ENCODE measurements around the gene ACBD6. TPM values are rescaled to one million over a fixed set of nuclear protein-coding genes. Genes with fewer than 3 reads are reported as not detected.

The ACBD6 gene
- total and polyA plus RNA-seq, 11 donors: 18.6 to 35.8 (median 21.8) TPM

DNA sequence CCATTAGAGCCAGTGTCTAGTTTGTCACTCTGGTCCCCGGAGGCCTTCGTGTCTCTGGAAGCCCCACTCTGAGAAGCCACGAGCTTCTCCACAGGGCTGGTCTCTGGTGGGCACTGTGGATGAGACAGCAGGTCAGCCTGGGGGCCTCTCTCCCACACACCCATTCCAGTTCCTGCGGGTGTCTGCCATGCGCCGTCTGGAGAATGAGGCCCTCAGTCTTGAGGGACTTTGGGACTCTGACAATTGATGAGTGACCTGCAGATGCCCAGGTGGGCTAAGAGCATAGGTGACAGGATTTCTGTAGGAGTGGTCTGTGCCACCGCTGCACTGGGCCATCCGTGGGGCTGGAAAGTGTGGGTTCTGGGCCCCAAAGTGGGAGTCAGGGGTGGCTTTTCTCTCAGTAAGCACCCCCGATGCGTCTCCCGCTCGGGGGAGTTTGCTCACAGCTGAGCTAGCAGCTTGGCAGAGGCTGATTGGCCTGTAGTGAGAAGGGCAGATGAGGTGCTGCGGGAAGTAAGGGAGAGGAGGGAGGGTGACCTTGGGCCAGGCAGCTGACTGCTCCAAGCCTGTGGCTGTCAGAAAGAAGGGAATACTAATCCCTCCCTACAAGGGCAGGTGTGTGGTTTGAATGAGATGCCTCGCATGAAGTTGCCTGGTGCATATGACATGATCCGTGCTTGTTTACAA lies 245.9 kb downstream of the ACBD6 start:
- Histone ChIP-seq H3K9me3 (no peaks in the 10 kb centered on the region), H3K4me3 (no peak overlapping the region), H3K36me3 (no peaks in the 10 kb centered on the region), H3K4me1 (no peaks in the 10 kb centered on the region), H3K27ac (no peak overlapping the region), H3K27me3 (peaks cover 0 to 79% (median 30%) of the 10 kb centered on the region in 9 donors)
- intact Hi-C loops (cut with DNase I): loop anchor here in 3 of 10 donors (5.0 to 10.0 kb wide), 2 partner anchors 156 to 158 kb away; no protein-coding TSS in a partner anchor
- DNase-seq (no peak), ATAC-seq (peak in 3 of 4 donors; percentile 33 to 64 (median 62))
- WGBS, 4 donors: 65 to 74% (median 72%) methylated on average over 12 to 15 of the region's 15 CpGs
- no peak for TF ChIP-seq POLR2A (IDR thresholded peaks at IDR 0.05)
- TF ChIP-seq, protein P1, sequence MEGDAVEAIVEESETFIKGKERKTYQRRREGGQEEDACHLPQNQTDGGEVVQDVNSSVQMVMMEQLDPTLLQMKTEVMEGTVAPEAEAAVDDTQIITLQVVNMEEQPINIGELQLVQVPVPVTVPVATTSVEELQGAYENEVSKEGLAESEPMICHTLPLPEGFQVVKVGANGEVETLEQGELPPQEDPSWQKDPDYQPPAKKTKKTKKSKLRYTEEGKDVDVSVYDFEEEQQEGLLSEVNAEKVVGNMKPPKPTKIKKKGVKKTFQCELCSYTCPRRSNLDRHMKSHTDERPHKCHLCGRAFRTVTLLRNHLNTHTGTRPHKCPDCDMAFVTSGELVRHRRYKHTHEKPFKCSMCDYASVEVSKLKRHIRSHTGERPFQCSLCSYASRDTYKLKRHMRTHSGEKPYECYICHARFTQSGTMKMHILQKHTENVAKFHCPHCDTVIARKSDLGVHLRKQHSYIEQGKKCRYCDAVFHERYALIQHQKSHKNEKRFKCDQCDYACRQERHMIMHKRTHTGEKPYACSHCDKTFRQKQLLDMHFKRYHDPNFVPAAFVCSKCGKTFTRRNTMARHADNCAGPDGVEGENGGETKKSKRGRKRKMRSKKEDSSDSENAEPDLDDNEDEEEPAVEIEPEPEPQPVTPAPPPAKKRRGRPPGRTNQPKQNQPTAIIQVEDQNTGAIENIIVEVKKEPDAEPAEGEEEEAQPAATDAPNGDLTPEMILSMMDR (IDR thresholded peaks at IDR 0.05): no peak

DNA sequence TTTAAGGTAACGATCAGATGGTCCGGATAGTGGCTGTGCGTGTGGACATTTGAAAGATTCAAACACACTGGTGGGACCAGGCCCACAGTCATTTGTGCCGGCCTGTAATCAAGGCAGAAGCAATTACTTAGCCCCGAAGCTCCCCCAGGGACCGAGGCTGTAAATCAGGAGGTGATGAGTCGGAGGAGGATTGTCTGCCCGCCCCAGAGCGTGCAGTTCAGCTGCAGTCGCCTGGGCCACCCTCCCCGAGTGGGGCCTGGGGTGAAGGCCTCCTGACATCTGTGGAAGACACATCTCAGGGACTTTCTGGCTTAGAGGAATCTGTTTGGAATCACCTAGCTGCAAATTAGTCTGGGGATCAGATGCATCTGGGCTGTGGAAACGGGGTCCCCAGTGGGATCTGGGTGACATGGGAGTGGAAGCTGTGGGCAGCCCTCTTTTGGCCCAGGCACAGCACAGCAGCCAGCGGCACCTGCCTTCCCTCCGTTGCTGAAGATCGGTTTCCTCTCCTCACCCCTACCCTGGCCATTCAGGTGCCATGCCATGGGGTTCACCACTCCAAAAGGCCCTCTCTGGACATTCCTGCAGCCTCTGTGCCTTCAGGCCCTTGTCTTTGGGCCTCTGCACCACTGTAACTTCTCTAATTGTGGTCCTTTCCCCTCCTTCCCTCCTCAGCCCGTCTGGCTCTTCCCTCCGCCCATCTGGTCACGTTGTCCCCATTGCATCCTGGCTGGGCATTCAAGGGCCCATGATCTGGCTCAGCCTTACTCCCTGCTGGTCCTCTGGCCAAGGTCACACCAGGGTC lies 246.6 kb downstream of the ACBD6 start:
- 73 to 82% (median 74%) methylated on average over 11 to 18 of the region's 18 CpGs for WGBS, 4 donors
- no peak for ATAC-seq
- TF ChIP-seq, protein P1 (IDR thresholded peaks at IDR 0.05): no peak
- TF ChIP-seq POLR2A (IDR thresholded peaks at IDR 0.05): no peak
- Histone ChIP-seq H3K36me3 (no peaks in the 10 kb centered on the region), H3K9me3 (no peaks in the 10 kb centered on the region), H3K4me1 (no peaks in the 10 kb centered on the region), H3K27ac (no peak overlapping the region), H3K27me3 (peaks cover 0 to 79% (median 30%) of the 10 kb centered on the region in 9 donors), H3K4me3 (no peak overlapping the region)
- no peak for DNase-seq
- intact Hi-C loops (cut with DNase I): loop anchor here in 3 of 10 donors (5.0 to 10.0 kb wide), 2 partner anchors 157 to 159 kb away; no protein-coding TSS in a partner anchor

DNA sequence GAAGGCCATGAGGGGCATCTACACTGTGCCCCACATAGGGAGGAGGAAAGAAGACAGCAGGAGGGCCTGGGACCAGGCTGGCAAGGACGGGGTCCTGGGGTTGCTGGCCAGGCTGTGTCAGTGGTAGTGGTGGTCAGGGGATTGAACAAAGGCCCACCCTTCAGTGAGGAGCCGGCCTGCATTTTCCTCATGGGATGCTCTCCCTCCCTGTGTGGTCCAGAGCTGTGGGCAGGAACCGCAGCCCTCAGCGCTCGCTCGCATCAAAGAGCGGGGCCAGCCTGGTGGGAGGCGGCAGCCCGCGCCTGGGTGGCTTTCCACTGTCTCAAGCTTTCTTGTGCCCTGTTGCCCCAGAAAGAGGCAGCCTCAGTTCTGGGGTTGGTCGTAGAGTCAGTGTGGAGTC lies 247.5 kb downstream of the ACBD6 start:
- 81 to 98% (median 90%) methylated on average over 8 to 11 of the region's 11 CpGs for WGBS, 4 donors
- intact Hi-C loops (cut with DNase I): loop anchor here in 8 of 10 donors (5.0 to 10.0 kb wide), 5 partner anchors 157 to 227 kb away; no protein-coding TSS in a partner anchor
- H3K27me3 ChIP-seq: peaks cover 0 to 75% (median 29%) of the 10 kb centered on the region in 9 donors
- H3K27ac ChIP-seq: no peak overlapping the region
- ATAC-seq (no peak), DNase-seq (no peak)
- H3K4me1 ChIP-seq: no peaks in the 10 kb centered on the region
- TF ChIP-seq POLR2A (IDR thresholded peaks at IDR 0.05): no peak
- TF ChIP-seq, protein P1 (IDR thresholded peaks at IDR 0.05): no peak
- no peak overlapping the region for H3K4me3 ChIP-seq
- no peaks in the 10 kb centered on the region for H3K36me3 ChIP-seq
- H3K9me3 ChIP-seq: no peaks in the 10 kb centered on the region

DNA sequence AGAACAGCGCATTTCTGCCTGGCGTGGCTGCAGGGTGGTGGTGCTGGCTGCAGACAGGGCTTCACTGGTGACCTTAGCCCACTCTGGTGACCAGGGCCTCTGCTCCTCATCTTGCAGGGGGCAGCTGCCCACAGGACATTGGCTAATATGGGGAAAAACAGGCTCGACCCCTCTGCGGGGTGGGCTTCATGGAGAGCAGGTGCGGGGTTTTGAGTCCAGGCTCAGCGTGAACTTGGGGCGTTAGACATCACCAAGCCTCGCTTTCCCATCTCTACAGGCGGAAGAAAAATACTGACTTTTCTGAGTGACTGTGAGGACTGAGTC lies 247.9 kb downstream of the ACBD6 start:
- WGBS, 4 donors: 89 to 96% (median 93%) methylated on average over 8 to 9 of the region's 9 CpGs
- Histone ChIP-seq H3K36me3 (no peaks in the 10 kb centered on the region), H3K4me1 (no peaks in the 10 kb centered on the region), H3K9me3 (no peaks in the 10 kb centered on the region), H3K27me3 (peaks cover 0 to 71% (median 25%) of the 10 kb centered on the region in 9 donors), H3K4me3 (no peak overlapping the region), H3K27ac (no peak overlapping the region)
- ATAC-seq: no peak
- no peak for DNase-seq
- intact Hi-C loops (cut with DNase I): loop anchor here in 7 of 10 donors (5.0 to 10.0 kb wide), 5 partner anchors 158 to 228 kb away; no protein-coding TSS in a partner anchor
- no peak for TF ChIP-seq POLR2A (IDR thresholded peaks at IDR 0.05)
- TF ChIP-seq, protein P1 (IDR thresholded peaks at IDR 0.05): no peak
